Activated CD4-positive, alpha-beta T cell treated with anti-CD3 and anti-CD28 coated beads for 4 hours (primary cell): ENCODE results near the gene ACAA1.
"Not testable (repeated sequence)": the region's sequence is repeated elsewhere in the genome, so short reads cannot be mapped to it uniquely, and the experiment has no call there.

Source experiments
- DNase-seq, 2 donors: peaks; one replicate each; pipeline ENCODE4 v3.0.0-alpha.2; 2020

The ACAA1 gene

GRCh38 chr3:38100498-38100897, 36.4 kb downstream of the ACAA1 start:
- no peak for DNase-seq

GRCh38 chr3:38099518-38099917, 37.4 kb downstream of the ACAA1 start:
- DNase-seq: no peak

- DNase-seq: no peak
Measured at GRCh38 chr3:38098376-38098723, 38.6 kb downstream of the ACAA1 start.

- DNase-seq: no peak
Measured at GRCh38 chr3:38097446-38098375, 39.2 kb downstream of the ACAA1 start.

GRCh38 chr3:38095669-38096483, 41.1 kb downstream of the ACAA1 start:
- no peak for DNase-seq

- no peak for DNase-seq
Measured at GRCh38 chr3:38094999-38095398, 41.9 kb downstream of the ACAA1 start.

- DNase-seq: no peak
Measured at GRCh38 chr3:38090453-38090852, 46.5 kb downstream of the ACAA1 start.

GRCh38 chr3:38089163-38089562, 47.8 kb downstream of the ACAA1 start:
- DNase-seq: no peak

GRCh38 chr3:38088126-38089078, 48.5 kb downstream of the ACAA1 start:
- DNase-seq: no peak

- DNase-seq: not testable (repeated sequence)
Measured at GRCh38 chr3:38087278-38087677, 49.6 kb downstream of the ACAA1 start.

- no peak for DNase-seq
Measured at GRCh38 chr3:38086496-38086895, 50.4 kb downstream of the ACAA1 start.

GRCh38 chr3:38085943-38086324, 51.0 kb downstream of the ACAA1 start:
- no peak for DNase-seq

- DNase-seq: no peak
Measured at GRCh38 chr3:38085311-38085942, 51.5 kb downstream of the ACAA1 start.

GRCh38 chr3:38084334-38085310, 52.3 kb downstream of the ACAA1 start:
- DNase-seq: no peak

- DNase-seq: no peak
Measured at GRCh38 chr3:38083871-38084333, 53.0 kb downstream of the ACAA1 start.

- not testable (repeated sequence) for DNase-seq
Measured at GRCh38 chr3:38083254-38083653, 53.7 kb downstream of the ACAA1 start.

- not testable (repeated sequence) for DNase-seq
Measured at GRCh38 chr3:38082296-38082695, 54.6 kb downstream of the ACAA1 start.

GRCh38 chr3:38077073-38077472, 59.9 kb downstream of the ACAA1 start:
- DNase-seq: not testable (repeated sequence)
